GM18499 (cell line): ENCODE results near the gene COL8A1.

ENCODE experiments used
- ATAC-seq: cut with Tn5 transposase; IDR thresholded peaks from one replicate; pipeline ENCODE4 v1.9.1; 2021; ENCODE audit warnings: moderate number of reproducible peaks; ENCODE audit not compliant: insufficient read depth, unreplicated experiment

Gene COL8A1

DNA sequence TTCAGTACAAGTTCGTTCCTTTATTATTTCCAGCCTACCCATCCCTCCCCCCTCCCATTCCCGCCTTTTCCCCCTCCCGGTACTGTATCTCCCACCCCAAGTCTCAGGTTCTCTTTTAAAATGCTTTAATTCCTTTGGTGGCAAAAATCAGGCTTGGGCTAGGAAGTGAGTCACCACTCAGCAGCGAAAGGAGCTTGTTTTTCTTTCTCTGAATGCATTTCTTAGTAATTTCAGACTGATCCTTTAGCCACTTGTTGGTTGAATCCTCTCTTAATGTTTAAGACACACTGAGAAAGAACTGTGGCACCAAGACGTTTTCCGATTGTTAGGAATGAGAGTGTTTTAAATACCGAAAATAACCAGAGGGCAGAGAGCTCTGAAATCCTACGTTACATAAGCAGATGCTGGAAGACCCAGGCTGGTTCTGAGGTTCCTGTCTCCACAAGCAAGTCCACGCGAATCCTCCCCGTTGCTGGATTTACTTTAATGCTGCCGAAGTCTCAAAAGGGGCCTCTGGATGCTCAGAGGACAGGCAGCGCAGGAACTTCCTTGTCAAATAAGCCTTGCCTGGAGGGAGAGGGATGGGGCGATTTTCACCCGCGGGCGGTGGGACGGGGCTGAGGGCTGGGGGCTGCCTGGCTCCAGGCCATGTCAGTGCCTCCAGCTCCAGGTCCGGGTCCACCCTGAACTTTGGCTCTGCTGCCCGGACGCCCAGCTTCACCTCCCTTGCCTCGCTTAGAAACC is 854 bp upstream of the COL8A1 start:
- no peak for ATAC-seq

DNA sequence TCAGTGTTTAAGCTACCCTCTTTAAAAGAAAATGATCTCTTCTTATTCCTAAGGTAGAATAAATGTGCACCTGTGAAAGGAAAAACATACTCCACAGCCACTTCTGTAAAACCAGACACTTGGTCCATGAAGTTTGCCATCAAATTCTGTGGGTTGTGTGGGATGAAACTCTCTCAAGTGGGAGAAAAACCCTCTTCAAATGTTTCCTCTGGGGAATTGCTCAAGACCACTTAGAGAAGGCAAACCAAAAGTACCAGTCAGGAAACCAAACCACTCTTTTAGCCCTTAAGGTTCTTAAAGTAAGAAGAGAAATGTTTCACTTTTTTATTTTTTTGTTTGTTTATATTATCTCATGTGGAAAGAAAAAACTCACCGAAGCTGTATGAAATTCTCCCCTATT is 1.2 kb downstream of the COL8A1 start:
- ATAC-seq, result no peak

DNA sequence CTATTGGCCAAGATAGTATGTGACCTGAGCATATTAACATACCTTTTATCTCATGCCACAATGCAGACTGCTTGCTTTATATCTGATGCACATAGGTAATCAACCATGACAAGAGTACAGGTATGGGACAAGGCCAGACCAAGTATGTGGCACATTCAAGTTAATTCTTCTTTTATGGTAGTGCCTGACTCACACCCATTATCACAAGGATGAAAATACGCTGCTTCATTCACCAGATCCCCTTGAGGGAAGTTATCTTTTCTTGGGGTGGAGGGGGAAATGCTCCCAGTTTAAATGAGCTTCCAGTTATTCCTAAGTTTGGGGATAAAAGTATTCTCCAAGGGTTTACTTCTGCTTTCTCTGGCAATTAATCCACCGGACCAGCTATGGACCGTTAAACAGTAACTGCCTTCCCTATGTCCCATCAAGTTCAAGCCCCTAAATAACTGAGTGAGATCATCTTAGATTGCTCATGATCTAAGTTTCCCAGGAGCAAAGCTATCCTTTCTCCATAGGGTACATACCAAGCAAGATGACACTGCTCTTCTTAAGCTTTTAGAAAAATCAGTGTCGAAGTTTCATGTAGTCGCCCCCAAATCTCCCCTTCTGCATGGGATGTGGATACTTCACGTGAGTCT is 1.9 kb downstream of the COL8A1 start:
- ATAC-seq, result no peak

DNA sequence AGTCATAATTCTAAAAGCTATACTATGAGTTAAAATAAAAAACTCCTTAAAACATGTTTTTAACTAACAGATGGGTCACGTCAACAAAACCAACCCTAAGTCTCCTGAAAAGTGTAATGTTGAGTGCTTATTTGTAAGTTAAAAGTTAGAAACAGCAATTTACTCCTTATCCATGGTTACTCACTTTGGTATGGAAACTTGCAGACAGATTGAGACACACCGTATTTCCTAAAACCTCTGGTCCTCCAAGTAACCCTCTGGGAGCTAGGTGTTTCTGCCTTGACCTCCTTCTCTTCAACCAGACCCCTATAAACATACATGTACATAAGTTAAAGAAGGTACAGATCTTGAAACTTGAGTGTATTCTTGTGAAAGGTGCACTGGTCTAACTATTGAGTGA is 3.1 kb downstream of the COL8A1 start:
- no peak for ATAC-seq

DNA sequence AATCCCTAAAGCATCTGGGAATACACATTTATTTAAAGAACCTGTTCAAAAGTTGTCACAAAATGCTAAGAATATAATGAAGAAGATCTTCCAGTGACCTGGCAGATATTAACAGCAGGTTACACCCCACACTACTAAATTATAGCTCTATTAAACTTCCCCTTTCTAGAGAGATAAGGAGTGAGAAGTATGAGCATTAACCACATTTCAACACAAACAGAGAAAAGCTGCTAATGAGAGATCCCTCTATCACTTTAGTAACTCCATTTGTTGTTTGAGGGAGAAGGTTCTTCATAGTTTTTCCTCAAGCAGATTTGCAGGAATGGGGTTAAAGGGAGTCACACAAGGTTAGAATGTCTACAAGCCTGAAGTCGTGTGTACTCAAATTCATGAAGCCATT is 3.6 kb downstream of the COL8A1 start:
- ATAC-seq, result no peak

DNA sequence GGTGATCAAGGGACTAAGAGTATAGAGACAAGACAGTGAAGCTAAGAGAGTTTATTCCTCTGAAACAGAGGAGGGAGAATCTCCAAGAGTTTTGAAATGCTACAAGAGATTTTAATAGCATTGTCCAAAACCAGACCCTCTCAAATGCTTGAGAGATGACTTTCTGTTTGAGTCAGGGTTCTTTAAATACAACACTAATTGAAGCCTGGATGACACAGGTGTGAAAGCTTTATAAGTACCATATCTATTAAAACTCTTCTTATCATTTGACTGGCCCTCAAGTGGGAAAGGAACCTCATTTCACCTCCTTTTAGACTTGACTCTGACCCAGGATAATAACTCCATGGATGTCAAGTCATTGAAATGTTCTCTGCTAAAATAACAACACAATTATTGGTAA is 5.6 kb downstream of the COL8A1 start:
- ATAC-seq, result no peak

DNA sequence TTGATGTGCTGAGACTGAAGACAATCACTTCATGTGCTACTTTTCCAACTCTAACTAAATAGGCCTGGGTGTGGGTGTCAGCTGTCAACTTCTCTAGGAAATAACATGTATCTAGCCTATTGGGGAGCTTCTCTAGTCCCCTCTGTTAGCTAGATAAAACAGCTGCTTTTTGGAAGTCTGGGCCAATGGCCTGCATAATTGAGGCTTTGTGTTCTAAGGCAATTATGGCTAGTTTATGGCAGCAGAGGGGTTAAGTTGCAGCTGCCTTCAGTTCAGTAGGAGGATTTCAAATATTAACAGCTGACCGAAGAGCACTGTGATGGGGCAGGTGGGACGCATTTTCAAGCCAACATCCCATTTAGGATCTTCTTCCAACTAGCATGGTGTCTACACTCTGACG is 6.4 kb downstream of the COL8A1 start:
- no peak for ATAC-seq

DNA sequence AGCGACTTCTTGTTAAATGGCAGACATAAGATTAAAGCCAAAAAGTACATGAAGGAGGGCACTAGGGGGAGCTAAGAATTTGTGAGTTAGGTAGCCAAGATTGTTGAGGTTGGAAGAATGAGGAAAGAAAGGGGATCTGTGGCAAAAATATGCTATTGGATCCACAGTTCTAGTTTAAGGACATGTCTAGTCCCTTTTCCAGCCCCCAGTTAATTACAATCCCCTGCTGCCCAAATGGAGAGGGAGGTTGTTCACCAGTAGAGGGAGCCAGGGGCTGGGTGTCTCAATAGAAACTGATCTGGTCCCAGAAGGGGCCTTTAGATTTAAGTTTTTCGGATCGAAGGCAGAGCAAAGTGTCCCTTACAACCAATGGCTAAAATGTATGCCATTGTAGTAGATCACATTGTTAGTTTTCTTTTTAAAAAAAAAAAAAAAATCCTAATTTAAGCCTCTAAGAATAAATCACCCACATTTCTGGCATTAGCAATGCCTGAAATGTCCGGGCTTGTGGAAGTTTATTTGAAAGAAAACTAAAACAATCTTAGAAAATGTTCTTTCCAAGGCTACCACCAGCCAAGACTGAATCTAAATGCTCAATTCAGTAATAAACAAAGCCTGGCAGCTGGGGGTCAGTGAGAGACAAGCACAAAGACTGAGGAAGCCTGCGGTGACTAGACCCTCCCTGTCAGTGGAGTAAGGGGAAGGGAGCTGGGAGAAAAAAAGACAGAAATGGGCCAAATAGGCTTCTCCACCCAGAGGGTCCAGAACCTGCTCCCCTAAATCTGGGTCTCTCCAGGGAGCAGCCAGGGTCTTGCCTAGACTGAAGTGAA is 7.1 kb downstream of the COL8A1 start:
- ATAC-seq, result no peak

DNA sequence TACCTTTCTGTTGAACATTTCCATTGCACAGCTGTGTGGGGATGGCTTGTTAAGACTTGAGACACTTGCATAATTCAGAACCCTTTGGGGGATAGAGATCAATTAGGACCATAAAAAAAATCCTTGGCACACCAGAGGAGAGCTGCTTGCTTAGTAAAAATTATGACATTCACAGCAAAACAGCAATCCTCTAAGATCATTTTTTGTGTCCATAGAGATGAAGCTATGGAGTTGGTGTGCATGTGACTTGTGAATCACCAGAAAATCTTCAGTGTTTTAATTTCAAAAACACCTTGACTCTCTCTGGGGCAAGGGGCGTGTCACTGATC is 7.7 kb downstream of the COL8A1 start:
- ATAC-seq, result no peak

DNA sequence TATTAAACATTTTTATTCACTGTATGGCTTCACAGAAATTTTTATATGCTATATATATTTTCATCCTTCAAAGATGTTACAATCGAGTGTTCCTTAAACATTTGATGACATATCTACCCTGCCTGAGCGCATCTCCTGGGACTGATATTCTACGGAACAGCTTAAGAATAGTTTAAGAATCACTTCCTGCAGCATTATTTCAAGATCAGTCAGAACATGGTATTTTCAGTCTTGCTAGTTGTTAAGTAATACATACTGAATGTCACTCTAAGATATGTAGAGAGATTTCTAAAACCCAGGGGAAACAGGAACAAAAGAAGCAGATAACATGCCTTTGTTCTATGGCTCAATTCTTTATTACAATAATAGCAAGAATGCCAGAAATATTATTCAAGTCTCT is 8.7 kb downstream of the COL8A1 start:
- no peak for ATAC-seq

DNA sequence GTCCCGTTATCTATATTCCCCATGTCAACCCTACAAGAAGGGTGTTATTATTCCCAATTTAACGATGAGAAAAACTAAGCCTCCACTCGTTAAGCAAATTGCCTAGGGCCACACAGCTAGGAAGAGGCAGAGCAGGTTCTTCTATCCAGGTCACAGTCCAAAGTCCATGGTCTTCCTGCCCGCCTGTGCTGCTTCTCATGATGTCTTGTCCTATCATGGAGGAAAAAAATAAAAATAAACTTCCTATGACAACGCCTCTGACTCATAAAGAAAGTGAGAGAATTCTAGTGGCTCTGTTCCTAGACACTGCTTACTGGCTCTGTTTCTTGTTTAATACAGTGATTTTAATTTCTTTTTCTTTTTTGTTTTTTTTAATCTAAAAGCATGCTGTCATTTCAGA is 9.7 kb downstream of the COL8A1 start:
- ATAC-seq, result no peak

DNA sequence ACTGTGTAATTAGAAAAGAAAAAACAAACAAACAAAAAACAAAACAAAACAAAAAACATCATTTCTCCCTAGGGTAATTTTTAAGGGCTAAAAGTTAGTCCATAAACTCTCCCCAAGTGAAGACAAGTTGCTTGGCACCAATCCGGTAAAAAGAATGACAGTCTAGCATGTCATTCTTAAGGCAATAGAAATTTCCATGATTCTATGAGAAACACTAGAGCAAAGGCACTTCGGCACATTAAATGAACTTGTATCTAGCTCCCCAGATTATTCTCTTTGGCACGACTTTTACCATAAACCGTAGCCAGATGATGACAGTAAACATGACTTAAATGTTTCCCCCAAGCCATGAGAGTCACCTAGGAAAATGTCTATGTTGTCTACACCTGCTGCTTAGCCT is 10.1 kb downstream of the COL8A1 start:
- no peak for ATAC-seq

DNA sequence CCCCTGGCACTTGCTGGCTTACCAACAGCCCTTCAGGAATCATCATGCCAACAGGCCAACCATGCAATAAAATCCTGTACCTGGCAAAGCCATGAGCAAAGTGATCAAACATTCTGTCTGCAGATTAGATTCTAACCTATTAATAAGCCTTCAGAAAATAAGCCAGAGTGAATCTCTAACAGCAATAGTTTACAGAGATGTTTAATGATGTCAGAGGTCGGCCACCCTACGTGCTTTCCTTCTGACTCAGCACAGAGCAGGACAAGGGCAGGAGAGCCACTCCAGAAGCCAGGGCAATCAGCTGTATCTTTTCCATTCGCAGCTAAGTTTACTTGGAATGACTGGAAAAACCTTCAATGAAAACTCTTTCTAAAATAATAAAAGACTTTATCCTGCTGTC is 13.1 kb downstream of the COL8A1 start:
- ATAC-seq, result no peak

DNA sequence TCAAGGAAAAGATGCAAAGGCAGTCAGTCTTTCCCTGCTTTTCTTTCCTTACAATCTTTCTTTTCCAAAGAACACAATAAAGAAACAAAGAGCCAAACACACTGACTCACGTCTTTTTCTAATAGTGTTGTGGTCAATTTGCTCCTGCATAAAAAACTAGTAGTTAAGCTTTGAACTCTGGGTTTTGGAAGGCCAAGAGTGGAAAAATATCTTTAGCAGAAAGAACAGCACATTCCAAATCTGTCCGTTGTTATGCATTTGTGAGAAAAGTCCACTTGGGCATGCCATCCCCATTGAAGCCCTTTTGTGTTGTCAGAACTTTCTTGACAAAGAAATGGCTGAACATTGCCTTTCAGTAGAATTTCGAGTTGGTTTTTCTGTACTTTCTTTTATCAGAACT is 18.2 kb downstream of the COL8A1 start:
- ATAC-seq, result no peak

DNA sequence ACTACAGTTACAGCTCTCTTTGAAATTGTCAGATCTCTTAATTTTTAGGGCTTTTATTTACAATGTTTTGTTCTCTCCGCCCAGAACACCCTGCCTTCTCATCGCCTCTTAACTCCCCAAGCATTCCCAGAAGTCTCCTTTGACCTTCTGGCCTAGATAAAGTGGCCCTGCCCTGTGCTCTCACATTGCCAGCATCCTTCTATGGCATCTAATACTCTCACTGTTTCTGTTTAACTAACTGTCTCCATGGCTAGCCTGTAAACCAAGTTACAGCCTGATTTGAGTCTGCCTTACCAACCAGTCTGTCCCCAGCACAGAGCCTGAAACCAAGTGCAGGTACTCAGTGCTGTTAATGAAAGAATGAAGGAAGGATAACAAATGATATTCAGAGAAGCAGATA is 19.9 kb downstream of the COL8A1 start:
- no peak for ATAC-seq

DNA sequence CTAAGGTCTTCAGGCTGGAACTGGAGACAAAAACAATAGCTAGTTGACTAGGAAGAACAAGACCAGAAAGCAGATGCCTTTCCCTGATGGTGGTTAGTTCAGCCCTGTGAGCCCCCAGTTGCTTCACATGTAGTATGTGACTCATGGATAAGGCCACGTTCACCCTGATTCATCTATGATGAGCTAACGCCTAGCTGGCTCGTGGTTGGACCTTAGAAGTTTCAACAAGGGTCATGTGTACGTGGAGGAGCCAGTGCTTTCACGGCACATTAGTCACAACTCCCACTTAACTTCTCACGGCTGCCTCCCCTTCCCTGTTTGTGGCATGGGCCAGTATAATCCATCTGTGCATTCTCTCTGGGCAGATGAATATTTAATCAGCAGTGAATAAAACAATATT is 20.6 kb downstream of the COL8A1 start:
- ATAC-seq, result no peak

DNA sequence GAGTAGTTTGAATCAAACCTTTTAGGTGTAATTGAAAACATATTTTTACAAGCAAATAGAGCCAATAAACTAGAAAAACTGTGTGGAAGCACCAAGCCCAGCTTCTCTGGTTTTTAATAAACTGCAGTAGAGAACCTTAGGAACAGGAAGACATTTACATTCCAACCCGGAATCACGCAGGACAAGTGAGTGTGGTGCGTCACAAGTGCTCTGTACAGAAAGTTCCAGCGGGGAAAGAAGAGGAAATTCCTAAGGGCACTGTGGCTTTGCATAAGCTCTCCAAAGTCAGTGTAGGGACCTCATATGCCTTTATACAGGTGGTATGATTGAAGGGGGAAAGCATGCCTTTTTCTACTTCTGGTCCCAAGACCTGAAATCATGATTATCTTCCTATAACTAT is 21.6 kb downstream of the COL8A1 start:
- no peak for ATAC-seq

DNA sequence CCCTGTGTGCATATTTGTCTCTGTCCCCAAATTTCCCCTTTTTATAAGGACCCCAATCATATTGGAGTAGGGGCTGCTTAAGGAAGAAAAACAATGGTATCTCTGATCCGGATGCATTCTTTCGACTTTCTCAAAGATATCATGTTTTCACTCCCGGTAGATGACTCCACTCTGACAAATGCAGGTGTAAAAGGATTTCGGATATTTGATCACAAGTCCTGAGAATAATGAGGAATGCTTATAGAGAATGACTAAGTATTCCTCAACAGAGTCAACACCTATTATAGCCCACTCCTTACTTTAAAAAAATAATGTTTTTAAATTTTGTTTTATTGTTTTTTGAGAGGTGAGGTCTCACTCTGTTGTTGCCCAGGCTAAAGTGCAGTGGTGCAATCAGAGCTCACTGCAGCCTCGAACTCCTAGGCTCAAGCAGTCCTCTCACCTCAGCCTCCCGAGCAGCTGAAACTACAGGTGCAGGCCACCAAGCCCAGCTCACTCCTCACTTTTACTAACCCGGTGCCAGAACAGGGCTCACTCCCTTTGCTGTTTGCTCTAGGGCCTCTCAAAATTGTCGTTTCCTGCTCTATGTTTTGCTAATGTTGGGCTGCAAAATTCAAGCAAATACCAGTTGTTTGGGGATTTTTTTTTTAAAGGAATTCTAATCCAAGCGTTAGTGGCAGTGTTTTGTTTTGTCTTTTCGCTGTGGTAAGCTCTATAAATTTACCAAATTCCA is 24.6 kb downstream of the COL8A1 start:
- ATAC-seq, result no peak

DNA sequence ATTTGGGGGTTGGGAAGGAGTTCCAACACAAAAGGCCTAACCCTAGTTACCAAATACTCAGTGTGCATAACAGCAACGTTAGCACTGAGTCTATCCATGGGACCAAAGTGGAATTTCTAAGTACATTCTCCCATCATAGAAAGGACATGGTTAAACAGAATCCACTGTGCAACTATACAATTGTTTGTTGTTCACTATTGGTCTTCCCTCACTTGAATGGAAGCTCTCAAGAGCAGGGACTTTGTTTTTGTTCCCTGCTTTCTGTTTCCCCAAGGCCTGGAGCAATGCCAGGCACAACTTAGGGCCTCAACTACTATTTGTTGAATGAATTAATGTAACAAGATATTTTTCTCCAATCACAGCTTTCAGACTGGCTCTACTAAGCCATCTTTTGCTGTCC is 25.6 kb downstream of the COL8A1 start:
- no peak for ATAC-seq

DNA sequence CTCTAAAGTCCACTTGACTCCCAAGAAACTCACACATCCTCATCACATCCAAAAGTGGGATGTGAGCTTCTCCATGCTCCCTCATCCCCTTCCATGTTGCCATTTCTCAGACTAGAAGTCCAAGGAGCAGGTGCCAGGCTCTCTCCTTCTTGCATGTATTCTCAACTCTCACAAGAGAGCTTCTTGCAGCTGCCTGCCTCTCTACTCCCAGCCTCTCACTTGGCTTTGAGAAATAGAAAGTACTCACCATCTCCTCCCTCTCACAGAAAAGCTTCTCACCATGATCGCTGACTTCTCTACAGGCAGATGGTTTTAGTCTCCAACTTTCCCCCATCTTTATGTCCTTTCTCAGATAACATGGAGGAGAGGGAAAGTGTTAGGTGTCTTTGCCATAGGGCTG is 26.6 kb downstream of the COL8A1 start:
- no peak for ATAC-seq

DNA sequence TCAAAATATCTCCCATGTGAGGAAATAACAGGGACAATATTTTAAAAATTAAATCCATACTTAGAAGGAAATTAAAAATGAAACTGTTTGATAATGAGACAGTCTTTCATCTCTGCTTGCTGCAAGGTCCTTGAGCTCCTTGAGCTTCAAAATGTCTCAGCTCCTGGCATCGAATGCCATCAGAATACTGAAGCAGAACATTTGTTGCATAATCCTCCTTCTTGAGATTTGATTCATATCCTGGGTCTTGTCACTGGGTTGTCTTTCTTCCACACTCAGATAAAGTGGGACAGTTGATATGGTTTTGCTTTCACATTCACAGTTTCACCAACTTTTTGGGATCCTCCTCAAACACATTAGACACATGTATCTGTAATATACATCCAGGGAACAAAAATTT is 27.8 kb downstream of the COL8A1 start:
- no peak for ATAC-seq
